Measurements from ENCODE around the gene DNMT3B.

DNMT3B gene

DNA sequence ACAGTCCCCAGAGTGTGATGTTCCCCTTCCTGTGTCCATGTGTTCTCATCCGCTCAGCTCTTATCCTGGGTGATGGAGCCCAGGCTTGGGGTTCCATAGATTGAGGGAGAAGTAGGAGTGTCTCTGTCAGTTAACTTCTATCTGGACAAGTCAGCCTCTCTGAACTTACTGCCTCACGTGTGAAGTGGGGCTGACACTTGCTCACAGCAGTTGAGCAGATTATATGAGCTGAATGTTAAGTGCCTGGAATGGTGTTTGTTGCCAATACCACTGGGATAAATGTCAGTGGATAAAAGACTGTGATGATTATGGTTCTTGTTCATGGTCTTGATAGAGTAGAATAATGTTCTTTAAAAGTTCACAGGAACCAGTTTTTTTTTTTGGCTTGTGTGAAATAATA lies 79.4 kb downstream of the DNMT3B start:
- no peak overlapping the region for H3K4me3 ChIP-seq (ENCODE audit: low read length in 2 of 2)
- H3K27ac ChIP-seq (ENCODE audit: low read depth in 2 of 2, low read length in 2 of 2) = no peak overlapping the region
- no peaks in the 10 kb centered on the region for H3K9me3 ChIP-seq (ENCODE audit: control insufficient read depth in 2 of 2, low read length in 2 of 2)
- H3K27me3 ChIP-seq (ENCODE audit: control insufficient read depth in 2 of 2, insufficient read depth in 2 of 2, low read length in 2 of 2) = no peaks in the 10 kb centered on the region
- peaks cover 44 to 57% of the 10 kb centered on the region in 2 donors for H3K36me3 ChIP-seq (ENCODE audit: control insufficient read depth in 2 of 2, insufficient read depth in 2 of 2, low read length in 2 of 2)
- no peaks in the 10 kb centered on the region for H3K4me1 ChIP-seq (ENCODE audit: control insufficient read depth in 2 of 2, insufficient read depth in 2 of 2, low read length in 2 of 2)
- no peak overlapping the region for H3K9ac ChIP-seq (ENCODE audit: low read depth in 1 of 2, low read length in 2 of 2)

- H3K36me3 ChIP-seq (ENCODE audit: control insufficient read depth in 2 of 2, insufficient read depth in 2 of 2, low read length in 2 of 2) = peaks cover 49 to 60% of the 10 kb centered on the region in 2 donors
- no peak overlapping the region for H3K4me3 ChIP-seq (ENCODE audit: low read length in 2 of 2)
- H3K27ac ChIP-seq (ENCODE audit: low read depth in 2 of 2, low read length in 2 of 2) = no peak overlapping the region
Measured at GRCh38 chr20:32842688-32843524, 80.7 kb downstream of the DNMT3B start.

GRCh38 chr20:32845786-32846185 lies 83.6 kb downstream of the DNMT3B start:
- Histone ChIP-seq H3K27me3 (ENCODE audit: control insufficient read depth in 2 of 2, insufficient read depth in 2 of 2, low read length in 2 of 2) (no peaks in the 10 kb centered on the region), H3K27ac (ENCODE audit: low read depth in 2 of 2, low read length in 2 of 2) (no peak overlapping the region), H3K4me3 (ENCODE audit: low read length in 2 of 2) (no peak overlapping the region), H3K4me1 (ENCODE audit: control insufficient read depth in 2 of 2, insufficient read depth in 2 of 2, low read length in 2 of 2) (no peaks in the 10 kb centered on the region), H3K36me3 (ENCODE audit: control insufficient read depth in 2 of 2, insufficient read depth in 2 of 2, low read length in 2 of 2) (peaks cover 41 to 55% of the 10 kb centered on the region in 2 donors), H3K9ac (ENCODE audit: low read depth in 1 of 2, low read length in 2 of 2) (no peak overlapping the region), H3K9me3 (ENCODE audit: control insufficient read depth in 2 of 2, low read length in 2 of 2) (no peaks in the 10 kb centered on the region)

More at GRCh38 chr20:32842688-32843524, 80.7 kb downstream of the DNMT3B start:
- Histone ChIP-seq H3K4me1 (ENCODE audit: control insufficient read depth in 2 of 2, insufficient read depth in 2 of 2, low read length in 2 of 2) (no peaks in the 10 kb centered on the region), H3K27me3 (ENCODE audit: control insufficient read depth in 2 of 2, insufficient read depth in 2 of 2, low read length in 2 of 2) (no peaks in the 10 kb centered on the region), H3K9me3 (ENCODE audit: control insufficient read depth in 2 of 2, low read length in 2 of 2) (no peaks in the 10 kb centered on the region), H3K9ac (ENCODE audit: low read depth in 1 of 2, low read length in 2 of 2) (no peak overlapping the region)

GRCh38 chr20:32846852-32847251 lies 84.7 kb downstream of the DNMT3B start:
- no peak overlapping the region for H3K27ac ChIP-seq (ENCODE audit: low read depth in 2 of 2, low read length in 2 of 2)
- H3K9ac ChIP-seq (ENCODE audit: low read depth in 1 of 2, low read length in 2 of 2) = no peak overlapping the region
- no peaks in the 10 kb centered on the region for H3K27me3 ChIP-seq (ENCODE audit: control insufficient read depth in 2 of 2, insufficient read depth in 2 of 2, low read length in 2 of 2)
- peaks cover 46 to 54% of the 10 kb centered on the region in 2 donors for H3K36me3 ChIP-seq (ENCODE audit: control insufficient read depth in 2 of 2, insufficient read depth in 2 of 2, low read length in 2 of 2)
- no peaks in the 10 kb centered on the region for H3K4me1 ChIP-seq (ENCODE audit: control insufficient read depth in 2 of 2, insufficient read depth in 2 of 2, low read length in 2 of 2)
- no peak overlapping the region for H3K4me3 ChIP-seq (ENCODE audit: low read length in 2 of 2)
- no peaks in the 10 kb centered on the region for H3K9me3 ChIP-seq (ENCODE audit: control insufficient read depth in 2 of 2, low read length in 2 of 2)

- no peak overlapping the region for H3K9ac ChIP-seq (ENCODE audit: low read depth in 1 of 2, low read length in 2 of 2)
- H3K36me3 ChIP-seq (ENCODE audit: control insufficient read depth in 2 of 2, insufficient read depth in 2 of 2, low read length in 2 of 2) = peaks cover 38 to 51% of the 10 kb centered on the region in 2 donors
- H3K4me1 ChIP-seq (ENCODE audit: control insufficient read depth in 2 of 2, insufficient read depth in 2 of 2, low read length in 2 of 2) = no peaks in the 10 kb centered on the region
- H3K9me3 ChIP-seq (ENCODE audit: control insufficient read depth in 2 of 2, low read length in 2 of 2) = no peaks in the 10 kb centered on the region
- H3K27ac ChIP-seq (ENCODE audit: low read depth in 2 of 2, low read length in 2 of 2) = no peak overlapping the region
- no peaks in the 10 kb centered on the region for H3K27me3 ChIP-seq (ENCODE audit: control insufficient read depth in 2 of 2, insufficient read depth in 2 of 2, low read length in 2 of 2)
- no peak overlapping the region for H3K4me3 ChIP-seq (ENCODE audit: low read length in 2 of 2)
Measured at GRCh38 chr20:32847964-32848363, 85.8 kb downstream of the DNMT3B start.

DNA sequence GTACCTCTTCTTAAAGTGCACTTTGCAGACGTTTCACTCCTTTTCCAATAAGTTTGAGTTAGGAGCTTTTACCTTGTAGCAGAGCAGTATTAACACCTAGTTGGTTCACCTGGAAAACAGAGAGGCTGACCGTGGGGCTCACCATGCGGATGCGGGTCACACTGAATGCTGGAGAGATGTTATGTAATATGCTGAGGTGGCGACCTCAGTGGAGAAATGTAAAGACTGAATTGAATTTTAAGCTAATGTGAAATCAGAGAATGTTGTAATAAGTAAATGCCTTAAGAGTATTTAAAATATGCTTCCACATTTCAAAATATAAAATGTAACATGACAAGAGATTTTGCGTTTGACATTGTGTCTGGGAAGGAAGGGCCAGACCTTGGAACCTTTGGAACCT lies 86.7 kb downstream of the DNMT3B start:
- Histone ChIP-seq H3K27ac (ENCODE audit: low read depth in 2 of 2, low read length in 2 of 2) (no peak overlapping the region), H3K4me3 (ENCODE audit: low read length in 2 of 2) (no peak overlapping the region), H3K9ac (ENCODE audit: low read depth in 1 of 2, low read length in 2 of 2) (no peak overlapping the region), H3K36me3 (ENCODE audit: control insufficient read depth in 2 of 2, insufficient read depth in 2 of 2, low read length in 2 of 2) (peaks cover 42 to 54% of the 10 kb centered on the region in 2 donors), H3K27me3 (ENCODE audit: control insufficient read depth in 2 of 2, insufficient read depth in 2 of 2, low read length in 2 of 2) (no peaks in the 10 kb centered on the region), H3K9me3 (ENCODE audit: control insufficient read depth in 2 of 2, low read length in 2 of 2) (no peaks in the 10 kb centered on the region), H3K4me1 (ENCODE audit: control insufficient read depth in 2 of 2, insufficient read depth in 2 of 2, low read length in 2 of 2) (no peaks in the 10 kb centered on the region)

GRCh38 chr20:32849577-32849976 lies 87.4 kb downstream of the DNMT3B start:
- Histone ChIP-seq H3K9ac (ENCODE audit: low read depth in 1 of 2, low read length in 2 of 2) (no peak overlapping the region), H3K4me1 (ENCODE audit: control insufficient read depth in 2 of 2, insufficient read depth in 2 of 2, low read length in 2 of 2) (no peaks in the 10 kb centered on the region), H3K4me3 (ENCODE audit: low read length in 2 of 2) (no peak overlapping the region), H3K27ac (ENCODE audit: low read depth in 2 of 2, low read length in 2 of 2) (no peak overlapping the region), H3K27me3 (ENCODE audit: control insufficient read depth in 2 of 2, insufficient read depth in 2 of 2, low read length in 2 of 2) (no peaks in the 10 kb centered on the region), H3K9me3 (ENCODE audit: control insufficient read depth in 2 of 2, low read length in 2 of 2) (no peaks in the 10 kb centered on the region), H3K36me3 (ENCODE audit: control insufficient read depth in 2 of 2, insufficient read depth in 2 of 2, low read length in 2 of 2) (peaks cover 42 to 59% of the 10 kb centered on the region in 2 donors)

DNA sequence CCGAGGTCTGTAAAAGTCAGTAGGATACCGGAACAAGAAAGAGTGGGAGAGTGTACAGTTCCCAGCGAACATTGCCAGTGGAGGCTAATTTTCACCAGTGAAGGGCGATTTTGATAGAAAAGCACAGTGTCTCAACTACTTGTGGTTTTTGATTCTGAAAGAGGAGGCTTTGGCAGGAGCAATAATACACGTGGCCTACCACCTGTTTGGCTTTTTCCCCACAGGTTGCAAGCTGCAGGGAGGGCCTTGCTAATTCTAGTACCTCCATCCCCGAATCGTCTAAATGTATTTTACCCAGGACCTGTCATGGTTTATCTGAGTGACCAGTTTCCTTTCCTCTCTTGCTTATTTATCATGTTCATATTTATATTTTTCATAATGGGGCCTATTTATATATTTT lies 93.2 kb downstream of the DNMT3B start:
- H3K27ac ChIP-seq (ENCODE audit: low read depth in 2 of 2, low read length in 2 of 2) = no peak overlapping the region
- no peak overlapping the region for H3K9ac ChIP-seq (ENCODE audit: low read depth in 1 of 2, low read length in 2 of 2)
- no peaks in the 10 kb centered on the region for H3K9me3 ChIP-seq (ENCODE audit: control insufficient read depth in 2 of 2, low read length in 2 of 2)
- H3K27me3 ChIP-seq (ENCODE audit: control insufficient read depth in 2 of 2, insufficient read depth in 2 of 2, low read length in 2 of 2) = no peaks in the 10 kb centered on the region
- H3K36me3 ChIP-seq (ENCODE audit: control insufficient read depth in 2 of 2, insufficient read depth in 2 of 2, low read length in 2 of 2) = peaks cover 17 to 30% of the 10 kb centered on the region in 2 donors
- no peak overlapping the region for H3K4me3 ChIP-seq (ENCODE audit: low read length in 2 of 2)
- no peaks in the 10 kb centered on the region for H3K4me1 ChIP-seq (ENCODE audit: control insufficient read depth in 2 of 2, insufficient read depth in 2 of 2, low read length in 2 of 2)

GRCh38 chr20:32858189-32858588 lies 96.0 kb downstream of the DNMT3B start:
- H3K4me1 ChIP-seq (ENCODE audit: control insufficient read depth in 2 of 2, insufficient read depth in 2 of 2, low read length in 2 of 2) = no peaks in the 10 kb centered on the region
- peaks cover 11 to 14% of the 10 kb centered on the region in 2 donors for H3K36me3 ChIP-seq (ENCODE audit: control insufficient read depth in 2 of 2, insufficient read depth in 2 of 2, low read length in 2 of 2)
- no peaks in the 10 kb centered on the region for H3K27me3 ChIP-seq (ENCODE audit: control insufficient read depth in 2 of 2, insufficient read depth in 2 of 2, low read length in 2 of 2)
- H3K9ac ChIP-seq (ENCODE audit: low read depth in 1 of 2, low read length in 2 of 2) = no peak overlapping the region
- no peaks in the 10 kb centered on the region for H3K9me3 ChIP-seq (ENCODE audit: control insufficient read depth in 2 of 2, low read length in 2 of 2)
- no peak overlapping the region for H3K27ac ChIP-seq (ENCODE audit: low read depth in 2 of 2, low read length in 2 of 2)
- no peak overlapping the region for H3K4me3 ChIP-seq (ENCODE audit: low read length in 2 of 2)
